GM19351 (cell line): Measurements from ENCODE around the gene CASP6.
"Not testable (repeated sequence)": the region's sequence is repeated elsewhere in the genome, so short reads cannot be mapped to it uniquely, and the experiment has no call there.

ENCODE experiments used
- ATAC-seq: cut with Tn5 transposase; IDR thresholded peaks from one replicate; pipeline ENCODE4 v1.9.1; 2021; ENCODE audit warnings: mild to moderate bottlenecking, moderate library complexity; ENCODE audit not compliant: unreplicated experiment

Gene CASP6

GRCh38 chr4:109721033-109721432 is 17.8 kb upstream of the CASP6 start:
- no peak for ATAC-seq

GRCh38 chr4:109719604-109720003 is 16.4 kb upstream of the CASP6 start:
- no peak for ATAC-seq

- ATAC-seq, result no peak
Observed at GRCh38 chr4:109718759-109719158, 15.5 kb upstream of the CASP6 start.

- ATAC-seq, result no peak
Observed at GRCh38 chr4:109713500-109713899, 10.3 kb upstream of the CASP6 start.

- ATAC-seq, result peak; percentile 91
Observed at GRCh38 chr4:109708990-109709389, 5.7 kb upstream of the CASP6 start.

GRCh38 chr4:109708435-109708834 is 5.2 kb upstream of the CASP6 start:
- no peak for ATAC-seq

GRCh38 chr4:109703664-109704361 is 568 bp upstream of the CASP6 start:
- ATAC-seq, result no peak

- ATAC-seq, result no peak
Observed at GRCh38 chr4:109701566-109702410, 1.5 kb downstream of the CASP6 start.

GRCh38 chr4:109699553-109700225 is 3.6 kb downstream of the CASP6 start:
- no peak for ATAC-seq

- no peak for ATAC-seq
Observed at GRCh38 chr4:109698656-109699055, 4.6 kb downstream of the CASP6 start.

- ATAC-seq, result peak; percentile 9
Observed at GRCh38 chr4:109691411-109691920, 11.8 kb downstream of the CASP6 start.

GRCh38 chr4:109690690-109691410 is 12.4 kb downstream of the CASP6 start:
- peak; percentile 88 for ATAC-seq

GRCh38 chr4:109684727-109685126 is 18.5 kb downstream of the CASP6 start:
- ATAC-seq, result no peak

GRCh38 chr4:109683621-109684253 is 19.5 kb downstream of the CASP6 start:
- no peak for ATAC-seq

GRCh38 chr4:109682875-109683274 is 20.4 kb downstream of the CASP6 start:
- ATAC-seq, result no peak

GRCh38 chr4:109678925-109679324 is 24.3 kb downstream of the CASP6 start:
- ATAC-seq, result not testable (repeated sequence)

- not testable (repeated sequence) for ATAC-seq
Observed at GRCh38 chr4:109678472-109678871, 24.8 kb downstream of the CASP6 start.

GRCh38 chr4:109676886-109677285 is 26.4 kb downstream of the CASP6 start:
- ATAC-seq, result no peak

GRCh38 chr4:109675843-109676242 is 27.4 kb downstream of the CASP6 start:
- ATAC-seq, result no peak

GRCh38 chr4:109675181-109675580 is 28.1 kb downstream of the CASP6 start:
- peak; percentile 61 for ATAC-seq
